DMS53 treated with DMSO at 0.1 percent for 48 hours (cell line): Measurements from ENCODE around the gene CEP57.
A peak's percentile ranks its signal among the peaks of the same experiment; 100 is the strongest.
"Not testable (repeated sequence)": the region's sequence is repeated elsewhere in the genome, so short reads cannot be mapped to it uniquely, and the experiment has no call there.

Experiments used
- DNase-seq: peaks from one replicate; lab custom pipeline; 2025; ENCODE audit not compliant: unreplicated experiment; lab: John Stamatoyannopoulos, UW

Gene CEP57

GRCh38 chr11:95795627-95796295 lies 5.5 kb downstream of the CEP57 start:
- no peak for DNase-seq

- no peak for DNase-seq
Measured at GRCh38 chr11:95796501-95796900, 6.2 kb downstream of the CEP57 start.

DNA sequence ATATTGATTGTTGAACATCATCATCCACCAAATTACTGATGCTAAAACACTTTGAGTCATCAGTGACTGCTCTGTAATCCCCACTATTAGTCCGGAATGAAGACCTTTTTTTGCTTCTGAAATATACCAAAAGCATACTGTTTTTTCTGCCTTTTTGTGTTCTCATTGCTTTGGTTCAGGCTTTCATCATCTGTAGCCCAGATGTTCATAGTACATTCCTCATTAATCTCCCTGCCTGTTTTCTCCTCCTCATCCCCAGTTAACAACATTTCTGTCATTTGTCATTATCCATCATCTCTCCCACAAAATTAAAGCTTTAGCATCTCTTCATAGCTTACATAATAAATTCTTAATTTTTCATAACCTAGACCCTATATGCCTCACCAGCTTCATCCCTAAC lies 9.2 kb downstream of the CEP57 start:
- no peak for DNase-seq

DNA sequence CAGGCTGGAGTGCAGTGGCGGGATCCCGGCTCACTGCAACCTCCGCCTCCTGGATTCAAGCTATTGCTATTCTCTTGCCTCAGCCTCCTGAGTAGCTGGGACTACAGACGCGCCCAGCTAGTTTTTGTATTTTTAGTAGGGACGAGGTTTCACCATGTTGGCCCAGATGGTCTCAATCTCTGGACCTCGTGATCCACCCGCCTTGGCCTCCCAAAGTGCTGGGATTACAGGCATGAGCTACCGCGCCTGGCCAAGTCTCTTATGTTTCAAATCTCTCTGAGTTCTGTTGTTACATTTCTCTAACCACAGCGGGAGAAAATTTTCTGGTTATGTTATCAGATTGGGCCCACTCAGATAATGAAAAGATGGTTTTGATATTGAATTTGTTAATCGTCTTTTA lies 10.1 kb downstream of the CEP57 start:
- DNase-seq, result no peak

GRCh38 chr11:95802806-95803205 lies 12.5 kb downstream of the CEP57 start:
- DNase-seq, result no peak

DNA sequence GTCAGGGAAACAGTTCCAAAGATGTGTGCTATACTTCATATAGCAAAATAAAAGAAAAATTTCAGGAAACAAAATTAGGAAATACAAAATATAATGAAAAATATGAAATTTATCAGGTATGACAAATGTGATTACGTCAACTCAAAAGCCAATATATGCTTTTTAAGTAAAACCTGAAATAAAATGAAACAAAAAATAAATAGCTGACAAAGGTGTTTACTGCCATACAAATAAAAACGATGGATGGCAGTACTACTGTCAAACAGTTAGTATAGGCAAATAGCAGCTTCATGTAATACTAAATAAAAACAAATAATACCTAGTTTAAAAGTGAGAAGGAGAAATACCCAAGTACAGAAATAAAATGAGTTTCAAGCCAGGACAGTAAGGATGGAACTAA lies 13.7 kb downstream of the CEP57 start:
- DNase-seq, result no peak

DNA sequence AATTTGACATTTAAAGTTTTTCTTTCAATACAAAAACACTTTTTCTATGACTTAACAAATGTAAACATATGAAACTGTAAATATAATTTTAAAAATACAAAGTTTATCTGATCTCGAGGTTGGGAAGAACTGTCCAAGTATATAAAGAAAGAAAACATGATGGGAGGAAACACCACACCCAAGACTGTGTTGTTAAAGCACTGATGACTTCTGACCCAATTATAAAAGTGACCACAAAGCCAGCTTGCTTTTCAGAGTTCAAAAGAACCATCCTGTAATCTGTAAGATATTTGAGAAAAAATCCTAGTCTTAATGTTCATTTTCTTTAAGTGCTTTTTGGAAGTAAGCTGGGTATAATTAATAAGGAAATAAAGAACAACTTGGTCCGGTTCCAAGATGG lies 15.6 kb downstream of the CEP57 start:
- no peak for DNase-seq

DNA sequence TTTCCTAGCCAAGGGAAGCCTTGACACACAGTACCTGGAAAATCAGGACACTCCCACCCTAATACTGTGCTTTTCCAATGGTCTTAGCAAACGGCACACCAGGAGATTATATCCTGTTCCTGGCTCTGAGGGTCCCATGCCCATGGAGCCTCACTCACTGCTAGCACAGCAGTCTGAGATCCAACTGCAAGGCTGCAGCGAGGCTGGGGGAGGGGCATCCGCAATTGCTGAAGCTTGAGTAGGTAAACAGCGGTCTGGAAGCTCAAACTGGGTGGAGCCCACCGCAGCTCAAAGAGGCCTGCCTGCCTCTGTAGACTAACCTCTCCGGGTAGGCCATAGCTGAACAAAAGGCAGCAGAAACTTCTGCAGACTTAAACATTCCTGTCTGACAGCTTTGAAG lies 16.2 kb downstream of the CEP57 start:
- not testable (repeated sequence) for DNase-seq

GRCh38 chr11:95811052-95811451 lies 20.8 kb downstream of the CEP57 start:
- not testable (repeated sequence) for DNase-seq

GRCh38 chr11:95816037-95816436 lies 25.7 kb downstream of the CEP57 start:
- no peak for DNase-seq

GRCh38 chr11:95821640-95822039 lies 31.3 kb downstream of the CEP57 start:
- DNase-seq, result no peak

DNA sequence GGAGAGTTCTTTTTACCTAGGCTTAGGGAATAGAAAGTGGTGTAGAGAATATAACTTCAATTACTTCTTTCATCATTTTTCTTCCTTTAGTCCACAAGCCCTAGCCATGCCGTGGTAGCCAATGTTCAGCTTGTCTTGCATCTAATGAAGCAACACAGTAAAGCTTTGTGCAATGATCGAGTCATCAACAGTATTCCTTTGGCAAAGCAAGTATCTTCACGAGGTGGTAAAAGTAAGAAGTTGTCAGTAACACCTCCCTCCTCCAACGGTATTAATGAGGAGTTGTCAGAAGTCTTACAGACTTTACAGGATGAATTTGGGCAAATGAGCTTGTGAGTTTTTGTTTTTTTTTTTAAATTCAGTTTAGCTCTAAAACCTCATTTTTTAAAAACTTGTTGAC lies 37.4 kb downstream of the CEP57 start:
- no peak for DNase-seq

DNA sequence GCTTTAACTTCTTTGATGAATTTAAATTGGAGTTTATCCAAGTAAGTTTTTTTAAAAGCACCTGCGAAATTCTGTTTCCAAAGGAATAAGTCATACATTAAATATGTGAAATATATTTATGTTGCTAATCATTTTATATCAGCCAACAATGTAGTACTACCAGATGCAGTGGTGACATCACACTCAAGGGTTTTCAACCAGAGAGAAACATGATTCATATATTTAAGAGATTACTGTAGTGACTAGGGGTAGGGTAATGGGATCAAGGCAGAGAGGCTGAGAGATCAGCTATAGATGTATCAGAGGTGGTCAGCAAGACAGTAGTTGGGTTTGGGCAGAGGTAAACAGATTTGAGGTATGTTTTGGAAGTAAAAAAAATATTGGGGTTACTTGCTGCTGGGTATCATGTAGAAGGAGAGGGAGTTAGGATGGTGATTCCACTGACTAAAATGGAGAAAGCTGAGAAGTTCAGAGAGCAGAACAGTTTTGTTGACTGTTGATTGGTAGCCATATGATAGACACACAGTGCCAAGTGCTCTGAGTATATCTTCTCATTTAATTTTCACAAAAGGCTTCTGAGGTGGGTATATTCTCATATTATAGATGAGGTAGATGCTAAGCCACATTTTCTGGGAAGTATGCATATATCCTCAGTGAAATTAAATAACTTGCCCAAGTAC lies 39.4 kb downstream of the CEP57 start:
- DNase-seq, result no peak

DNA sequence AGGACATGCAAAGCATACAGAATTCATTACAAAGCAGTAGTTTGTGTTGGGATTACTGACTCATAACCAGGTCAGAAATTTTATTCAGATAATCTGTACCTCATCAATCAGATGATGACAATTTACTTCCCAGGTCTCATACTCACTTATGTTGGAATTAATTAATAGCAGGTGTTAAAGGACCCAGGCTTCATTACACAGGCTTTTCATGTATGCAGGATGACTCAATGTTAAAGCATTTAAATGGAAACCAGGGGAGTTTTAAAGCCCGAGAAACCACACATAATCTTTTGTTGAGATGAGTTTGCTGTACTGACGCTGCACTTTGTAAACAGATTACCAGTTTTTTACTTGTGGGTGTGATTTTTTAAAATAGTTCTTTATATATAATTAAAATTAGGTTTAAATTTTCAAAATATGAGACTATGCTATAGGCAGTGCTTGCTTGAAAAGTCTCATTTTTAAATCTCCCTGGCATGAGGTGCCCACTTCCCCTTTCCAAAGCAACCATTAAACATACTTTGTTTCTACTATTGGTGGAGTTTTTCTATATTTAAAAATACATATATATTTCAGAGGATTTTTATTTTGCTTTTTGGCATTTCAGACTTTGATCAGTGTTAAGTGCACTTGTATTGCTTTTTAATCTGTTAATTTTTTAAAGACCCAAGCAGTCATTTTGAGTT lies 41.0 kb downstream of the CEP57 start:
- no peak for DNase-seq

- DNase-seq, result no peak
Measured at GRCh38 chr11:95832763-95833162, 42.5 kb downstream of the CEP57 start.

- DNase-seq, result no peak
Measured at GRCh38 chr11:95833378-95833777, 43.1 kb downstream of the CEP57 start.

DNA sequence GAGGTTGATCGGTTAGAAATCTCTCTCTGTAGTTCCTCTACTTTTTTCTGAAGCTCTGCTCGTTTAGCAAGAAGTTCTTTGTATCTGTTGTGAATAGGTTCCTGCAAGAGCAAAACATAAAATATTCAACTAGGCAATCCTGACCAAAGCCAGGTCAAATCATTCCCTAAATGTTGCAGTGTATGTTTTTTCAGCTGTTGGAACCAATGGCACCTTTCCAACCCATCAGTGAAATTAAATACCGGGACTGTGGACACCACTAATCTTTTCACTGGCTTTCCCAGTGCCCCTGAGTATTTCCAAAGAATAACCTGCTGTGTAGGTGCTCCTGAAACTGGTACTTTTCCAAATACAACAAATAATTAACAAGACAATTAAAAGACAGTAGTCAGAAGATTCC lies 45.1 kb downstream of the CEP57 start:
- no peak for DNase-seq

DNA sequence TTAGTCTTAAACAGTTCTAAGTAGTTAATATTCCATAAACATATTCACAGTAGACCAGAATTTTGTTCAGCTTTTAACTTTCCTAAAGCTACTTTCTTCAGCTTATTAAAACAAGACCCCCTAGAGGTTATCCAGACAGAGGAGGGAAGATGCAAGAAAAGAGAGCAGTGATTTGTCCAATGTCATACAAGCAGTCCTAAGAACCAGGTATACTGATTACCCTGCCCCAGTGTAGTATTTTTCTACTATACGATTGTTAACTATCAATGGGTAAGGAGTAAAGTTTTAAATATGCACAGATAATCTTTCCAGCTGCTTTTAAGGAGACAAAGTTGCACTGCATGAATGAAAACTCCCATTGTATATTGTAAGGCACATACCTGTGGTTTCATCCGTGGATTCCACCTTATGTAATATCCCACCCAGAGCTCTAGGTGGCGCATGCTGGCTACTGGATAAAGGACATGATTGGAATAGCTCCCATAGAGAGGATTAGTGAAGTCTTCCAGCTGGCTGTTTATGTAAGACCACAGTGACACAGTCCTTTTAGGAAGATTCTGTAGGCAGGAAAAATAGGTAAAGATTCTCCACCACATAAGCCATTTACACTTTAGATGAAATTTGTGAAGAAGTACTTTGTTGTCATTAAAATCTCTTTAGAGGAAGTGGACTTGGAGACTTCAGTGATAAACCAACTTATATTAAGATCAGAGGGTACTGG lies 45.6 kb downstream of the CEP57 start:
- peak; percentile 76 for DNase-seq

- DNase-seq, result no peak
Measured at GRCh38 chr11:95845167-95845566, 54.9 kb downstream of the CEP57 start.

DNA sequence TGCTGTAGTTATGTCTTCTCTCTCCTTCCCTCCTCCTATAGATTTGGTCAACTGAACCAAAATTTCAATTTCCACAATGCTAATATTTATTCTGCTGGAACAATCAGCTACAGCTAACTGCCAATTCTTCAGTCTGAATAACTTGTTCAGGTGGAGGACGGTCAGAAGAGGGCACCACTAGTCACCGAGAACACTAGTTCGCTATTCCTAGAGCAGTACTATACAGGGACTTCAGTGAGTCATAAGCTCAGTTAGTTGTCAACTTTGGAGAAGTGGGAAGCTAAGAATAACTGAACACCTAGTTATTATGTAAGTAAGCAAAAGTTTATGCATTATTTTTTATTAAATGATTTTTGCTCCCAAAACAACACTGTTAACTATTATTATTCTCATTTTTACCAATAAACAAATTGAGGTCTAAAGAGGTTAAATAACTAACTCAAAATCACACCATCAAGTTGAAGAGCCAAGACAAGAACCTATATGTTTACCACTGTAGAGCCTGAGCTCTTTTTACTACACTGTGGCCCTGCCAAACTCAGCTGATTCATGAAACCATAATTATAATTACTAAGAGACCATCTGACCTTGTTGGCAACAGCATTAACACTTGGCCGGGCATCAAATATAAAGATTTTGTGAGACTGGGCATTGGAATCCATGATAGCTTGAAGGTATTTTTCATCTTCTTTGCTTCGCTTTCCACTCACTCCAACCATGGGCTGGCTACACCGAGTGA lies 59.0 kb downstream of the CEP57 start:
- DNase-seq, result peak; percentile 48

- no peak for DNase-seq
Measured at GRCh38 chr11:95850137-95850536, 59.8 kb downstream of the CEP57 start.
